HG03108 (cell line): ENCODE data around the gene ATP6V0A1.

ENCODE experiments used
- ATAC-seq: cut with Tn5 transposase; IDR thresholded peaks from one replicate; pipeline ENCODE4 v1.9.1; 2021; ENCODE audit warnings: moderate library complexity; ENCODE audit not compliant: unreplicated experiment

The ATP6V0A1 gene

GRCh38 chr17:42518046-42518754 is 59.5 kb downstream of the ATP6V0A1 start:
- no peak for ATAC-seq

- ATAC-seq: no peak
Observed at GRCh38 chr17:42518755-42519545, 60.3 kb downstream of the ATP6V0A1 start.

- no peak for ATAC-seq
Observed at GRCh38 chr17:42519546-42520491, 61.1 kb downstream of the ATP6V0A1 start.

- ATAC-seq: no peak
Observed at GRCh38 chr17:42520540-42520951, 61.9 kb downstream of the ATP6V0A1 start.

- no peak for ATAC-seq
Observed at GRCh38 chr17:42521036-42521435, 62.4 kb downstream of the ATP6V0A1 start.

- ATAC-seq: no peak
Observed at GRCh38 chr17:42521666-42522262, 63.1 kb downstream of the ATP6V0A1 start.

- ATAC-seq: no peak
Observed at GRCh38 chr17:42522263-42522790, 63.6 kb downstream of the ATP6V0A1 start.

GRCh38 chr17:42522798-42523278 is 64.2 kb downstream of the ATP6V0A1 start:
- no peak for ATAC-seq

- no peak for ATAC-seq
Observed at GRCh38 chr17:42525221-42525620, 66.5 kb downstream of the ATP6V0A1 start.

- ATAC-seq: no peak
Observed at GRCh38 chr17:42526031-42526444, 67.4 kb downstream of the ATP6V0A1 start.

- ATAC-seq: no peak
Observed at GRCh38 chr17:42527932-42528331, 69.3 kb downstream of the ATP6V0A1 start.

GRCh38 chr17:42529061-42529460 is 70.4 kb downstream of the ATP6V0A1 start:
- ATAC-seq: no peak

- no peak for ATAC-seq
Observed at GRCh38 chr17:42530952-42531454, 72.3 kb downstream of the ATP6V0A1 start.

GRCh38 chr17:42531455-42532354 is 73.0 kb downstream of the ATP6V0A1 start:
- ATAC-seq: no peak

- ATAC-seq: no peak
Observed at GRCh38 chr17:42535155-42536047, 76.7 kb downstream of the ATP6V0A1 start.

- peak; percentile 76 for ATAC-seq
Observed at GRCh38 chr17:42536048-42536371, 77.3 kb downstream of the ATP6V0A1 start, which contains the start of gene NAGLU. Gene NAGLU (plus strand): TSS chr17:42536241. CDS start chr17:42536273, 32 bp downstream.

- peak; percentile 65 for ATAC-seq
Observed at GRCh38 chr17:42536372-42537155, 77.9 kb downstream of the ATP6V0A1 start.
